Effector CD4-positive, alpha-beta T cell (primary cell): ENCODE results near the gene EIF3K.

ENCODE experiments used
- DNase-seq: peaks from one replicate; pipeline ENCODE4 v3.0.0-alpha.2; 2020

The EIF3K gene

DNA sequence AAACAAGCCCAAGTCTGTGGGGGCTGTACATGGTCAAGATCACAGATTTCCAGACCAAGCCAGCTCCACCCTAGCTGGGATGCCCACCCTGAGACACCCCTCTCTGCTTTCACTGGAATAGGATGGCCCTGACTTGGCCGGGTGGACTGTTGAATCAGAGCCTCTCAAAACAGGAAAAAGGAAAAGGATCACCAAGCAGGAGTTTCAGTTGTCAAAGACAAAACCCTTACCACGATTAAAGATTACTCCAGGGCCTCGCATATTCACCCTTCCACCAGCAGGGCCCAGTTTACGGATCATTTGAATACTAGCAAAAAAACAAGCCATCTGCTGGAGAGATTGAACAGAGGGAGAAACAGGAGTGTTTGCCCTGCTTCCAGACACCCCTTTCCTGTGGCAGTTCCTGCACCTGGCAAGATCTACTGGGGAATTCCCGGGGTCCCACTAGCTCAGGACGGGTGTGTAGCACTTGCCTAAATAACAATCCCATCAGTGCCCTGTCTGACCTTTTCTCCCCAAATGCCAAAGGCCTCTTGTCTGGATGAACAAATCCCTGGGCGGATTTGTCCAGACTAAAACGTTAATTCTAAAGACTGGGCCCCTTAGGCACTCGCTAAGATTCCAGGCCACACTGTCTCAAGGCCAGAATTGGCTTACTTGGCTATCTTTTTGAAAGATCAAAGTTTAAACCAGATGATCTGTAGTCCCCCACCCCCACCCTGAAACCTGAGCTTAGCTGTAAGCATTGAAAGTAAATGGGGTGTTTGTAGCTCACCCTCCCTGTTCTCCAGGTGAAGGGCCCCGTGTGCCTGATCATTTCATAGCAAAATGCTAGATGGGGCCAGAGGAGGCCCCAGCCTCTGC lies 66.9 kb downstream of the EIF3K start:
- DNase-seq = no peak

- DNase-seq = peak; percentile 46
Measured at GRCh38 chr19:38686530-38686888, 67.5 kb downstream of the EIF3K start.
